CD14-positive monocyte (primary cell): ENCODE results near the gene CCNL2. TPM values are rescaled to one million over a fixed set of nuclear protein-coding genes. Genes with fewer than 3 reads are reported as not detected.

Source experiments
- DNase-seq, 3 donors: peaks; one replicate each; pipeline ENCODE4 v3.0.0-alpha.2; 2011 to 2022
- H2AFZ ChIP-seq: 2 replicates; pipeline ENCODE4 v1.6.0; 2012; ENCODE audit warnings: mild to moderate bottlenecking, low read depth, low read length, inconsistent platforms; ENCODE audit not compliant: insufficient read depth, poor library complexity, severe bottlenecking
- H3K27ac ChIP-seq, 2 donors: 1 replicate in 1 of 2; 2 replicates in 1 of 2; pipeline ENCODE4 v1.5.1; 2012 to 2013; ENCODE audit warnings: low read length in 2 of 2, control low read depth in 1 of 2, inconsistent platforms in 1 of 2, low read depth in 1 of 2, mild to moderate bottlenecking in 1 of 2
- H3K27me3 ChIP-seq, 2 donors: one replicate each; pipeline versions ENCODE4 v1.6.0 to v1.6.1; 2011 to 2013; ENCODE audit warnings: low read length in 2 of 2; ENCODE audit not compliant: control insufficient read depth in 2 of 2, insufficient read depth in 2 of 2
- H3K36me3 ChIP-seq, 2 donors: replicated peaks in 1 of 2; 1 replicate in 1 of 2; 2 replicates in 1 of 2; pipeline versions ENCODE4 v1.5.1 to v1.6.1; 2012 to 2013; ENCODE audit warnings: low read length in 2 of 2, control low read depth in 1 of 2, inconsistent platforms in 1 of 2, mild to moderate bottlenecking in 1 of 2; ENCODE audit not compliant: insufficient read depth in 2 of 2, control insufficient read depth in 1 of 2
- H3K4me1 ChIP-seq, 2 donors: 1 replicate in 1 of 2; 2 replicates in 1 of 2; pipeline versions ENCODE4 v1.5.1 to v1.6.1; 2012 to 2013; ENCODE audit warnings: low read length in 2 of 2, control low read depth in 1 of 2, inconsistent platforms in 1 of 2, mild to moderate bottlenecking in 1 of 2, moderate library complexity in 1 of 2; ENCODE audit not compliant: insufficient read depth in 2 of 2, control insufficient read depth in 1 of 2
- H3K4me2 ChIP-seq: replicated peaks from 2 replicates; pipeline ENCODE3; 2012; ENCODE audit warnings: low read length, moderate library complexity, mild to moderate bottlenecking; ENCODE audit not compliant: poor library complexity, severe bottlenecking; ENCODE audit errors: extremely low read depth
- H3K4me3 ChIP-seq, 3 experiments: fragments of 200-600 bp in 1 of 3; sonication (generic) in 1 of 3; replicated peaks in 1 of 3; 1 replicate in 2 of 3; 2 replicates in 1 of 3; pipeline ENCODE4 v1.5.1; 2011 to 2013; ENCODE audit warnings: low read length in 3 of 3, mild to moderate bottlenecking in 3 of 3, control low read depth in 2 of 3, low read depth in 2 of 3, inconsistent platforms in 1 of 3, moderate library complexity in 1 of 3
- H3K79me2 ChIP-seq: 2 replicates; pipeline ENCODE4 v1.6.0; 2012; ENCODE audit warnings: mild to moderate bottlenecking, control low read depth, inconsistent platforms, low read length, moderate library complexity; ENCODE audit not compliant: insufficient read depth
- H3K9ac ChIP-seq: 2 replicates; pipeline ENCODE4 v1.6.0; 2017; ENCODE audit warnings: low read length, mild to moderate bottlenecking; ENCODE audit not compliant: insufficient read depth, poor library complexity, severe bottlenecking
- H3K9me3 ChIP-seq, 2 donors: replicated peaks in 1 of 2; 1 replicate in 1 of 2; 2 replicates in 1 of 2; pipeline versions ENCODE4 v1.5.1 to v1.6.1; 2012 to 2013; ENCODE audit warnings: low read length in 2 of 2, control low read depth in 1 of 2; ENCODE audit not compliant: control insufficient read depth in 1 of 2, insufficient read depth in 1 of 2
- H4K20me1 ChIP-seq: 2 replicates; pipeline ENCODE4 v1.6.0; 2012; ENCODE audit warnings: mild to moderate bottlenecking, low read length, control low read depth, moderate library complexity; ENCODE audit not compliant: insufficient read depth
- H3K27ac Mint-ChIP-seq, 7 donors: one replicate each; pipeline ENCODE4 v1.8.0; 2020; ENCODE audit warnings: mild to moderate bottlenecking in 7 of 7, mixed read lengths in 7 of 7, moderate library complexity in 6 of 7, inconsistent platforms in 2 of 7
- H3K27me3 Mint-ChIP-seq, 3 donors: one replicate each; pipeline ENCODE4 v1.8.0; 2021 to 2022; ENCODE audit warnings: low read depth in 3 of 3, mild to moderate bottlenecking in 3 of 3, mixed read lengths in 3 of 3, moderate library complexity in 3 of 3, inconsistent platforms in 1 of 3
- H3K36me3 Mint-ChIP-seq, 2 donors: one replicate each; pipeline ENCODE4 v1.8.0; 2020; ENCODE audit warnings: mixed read lengths in 2 of 2, inconsistent platforms in 1 of 2, mild to moderate bottlenecking in 1 of 2
- H3K4me1 Mint-ChIP-seq: one replicate; pipeline ENCODE4 v1.8.0; 2020; ENCODE audit warnings: mild to moderate bottlenecking, mixed read lengths
- H3K4me3 Mint-ChIP-seq, 2 donors: one replicate each; pipeline ENCODE4 v1.8.0; 2020; ENCODE audit warnings: mild to moderate bottlenecking in 2 of 2, mixed read lengths in 2 of 2, moderate library complexity in 1 of 2
- H3K9me3 Mint-ChIP-seq, 7 donors: one replicate each; pipeline ENCODE4 v1.8.0; 2020 to 2022; ENCODE audit warnings: mixed read lengths in 7 of 7, mild to moderate bottlenecking in 6 of 7, moderate library complexity in 6 of 7, inconsistent platforms in 2 of 7
- WGBS: methylation state at CpG from one replicate; pipeline ENCODE4 v1.1.5; 2013; ENCODE audit warnings: missing lambda C conversion rate; ENCODE audit not compliant: insufficient coverage; 5-methylcytosine and 5-hydroxymethylcytosine counted together
- intact Hi-C, 2 donors: fragments of 100-400 bp; cut with micrococcal nuclease; formaldehyde crosslinking; loops; one replicate each; pipeline versions ENCODE4 v1.15.0 to v1.15.1; 2023
- polyA plus RNA-seq, 3 donors: library from polyadenylated mRNA; depleted of rRNA in 1 of 3; unstranded in 2 of 3; stranded (reverse) in 1 of 3; fragments of 300-500 nt in 2 of 3; fragments of >200 nt in 1 of 3; fragmentation: Illumina TruSeq in 2 of 3; gene quantifications; 1 replicate in 2 of 3; 2 replicates in 1 of 3; pipeline ENCODE4 v1.2.3, GENCODE V29; 2012 to 2021
- TF ChIP-seq, protein P1 (sequence below): fragments of 200-600 bp; IDR thresholded peaks from one replicate; pipeline ENCODE4 v1.8.0; 2022; ENCODE audit warnings: antibody characterized with exemption, mild to moderate bottlenecking

The CCNL2 gene
- polyA plus RNA-seq, 3 donors: 8.6 to 178 (median 10.4) TPM

DNA sequence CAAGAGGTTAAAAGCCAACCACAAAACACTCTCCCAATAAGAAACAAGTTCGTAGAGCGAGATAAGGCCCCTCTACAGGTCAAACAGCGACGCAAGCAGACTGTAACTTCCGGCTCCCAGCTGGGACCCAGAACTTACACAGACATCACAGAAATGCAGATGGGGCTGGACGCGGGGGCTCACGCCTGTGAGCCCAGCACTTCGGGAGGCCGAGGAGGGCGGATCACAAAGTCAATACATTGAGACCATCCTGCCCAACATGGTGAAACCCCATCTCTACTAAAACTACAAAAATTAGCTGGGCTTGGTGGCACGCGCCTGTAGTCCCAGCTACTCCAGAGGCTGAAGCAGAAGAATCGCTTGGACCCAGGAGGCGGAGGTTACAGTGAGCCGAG, 11.1 kb downstream of the CCNL2 start:
- H3K9me3 Mint-ChIP-seq: peaks cover 0 to 7% (median 5%) of the 10 kb centered on the region in 7 donors
- H3K27ac Mint-ChIP-seq: peak overlapping the region in 1 of 7 donors; percentile 31
- TF ChIP-seq, protein P1, sequence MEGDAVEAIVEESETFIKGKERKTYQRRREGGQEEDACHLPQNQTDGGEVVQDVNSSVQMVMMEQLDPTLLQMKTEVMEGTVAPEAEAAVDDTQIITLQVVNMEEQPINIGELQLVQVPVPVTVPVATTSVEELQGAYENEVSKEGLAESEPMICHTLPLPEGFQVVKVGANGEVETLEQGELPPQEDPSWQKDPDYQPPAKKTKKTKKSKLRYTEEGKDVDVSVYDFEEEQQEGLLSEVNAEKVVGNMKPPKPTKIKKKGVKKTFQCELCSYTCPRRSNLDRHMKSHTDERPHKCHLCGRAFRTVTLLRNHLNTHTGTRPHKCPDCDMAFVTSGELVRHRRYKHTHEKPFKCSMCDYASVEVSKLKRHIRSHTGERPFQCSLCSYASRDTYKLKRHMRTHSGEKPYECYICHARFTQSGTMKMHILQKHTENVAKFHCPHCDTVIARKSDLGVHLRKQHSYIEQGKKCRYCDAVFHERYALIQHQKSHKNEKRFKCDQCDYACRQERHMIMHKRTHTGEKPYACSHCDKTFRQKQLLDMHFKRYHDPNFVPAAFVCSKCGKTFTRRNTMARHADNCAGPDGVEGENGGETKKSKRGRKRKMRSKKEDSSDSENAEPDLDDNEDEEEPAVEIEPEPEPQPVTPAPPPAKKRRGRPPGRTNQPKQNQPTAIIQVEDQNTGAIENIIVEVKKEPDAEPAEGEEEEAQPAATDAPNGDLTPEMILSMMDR: no peak
- Histone ChIP-seq H3K9ac (no peak overlapping the region), H3K4me3 (no peak overlapping the region), H3K4me1 (peaks cover 0 to 6% of the 10 kb centered on the region in 2 donors), H3K36me3 (peaks cover 75 to 78% of the 10 kb centered on the region in 2 donors), H3K4me2 (no peak overlapping the region), H3K79me2 (peaks cover 11% of the 10 kb centered on the region), H3K27ac (no peak overlapping the region), H4K20me1 (peaks cover 59% of the 10 kb centered on the region), H2AFZ (no peak overlapping the region), H3K9me3 (no peaks in the 10 kb centered on the region), H3K27me3 (no peaks in the 10 kb centered on the region)
- peaks cover 0 to 3% (median 0%) of the 10 kb centered on the region in 3 donors for H3K27me3 Mint-ChIP-seq
- peaks cover 6% of the 10 kb centered on the region for H3K4me1 Mint-ChIP-seq
- H3K36me3 Mint-ChIP-seq: peaks cover 66 to 76% of the 10 kb centered on the region in 2 donors
- intact Hi-C loops: no loop called here
- WGBS: 100% methylated on average over 9 of the region's 16 CpGs
- no peak for DNase-seq
- H3K4me3 Mint-ChIP-seq: no peak overlapping the region

DNA sequence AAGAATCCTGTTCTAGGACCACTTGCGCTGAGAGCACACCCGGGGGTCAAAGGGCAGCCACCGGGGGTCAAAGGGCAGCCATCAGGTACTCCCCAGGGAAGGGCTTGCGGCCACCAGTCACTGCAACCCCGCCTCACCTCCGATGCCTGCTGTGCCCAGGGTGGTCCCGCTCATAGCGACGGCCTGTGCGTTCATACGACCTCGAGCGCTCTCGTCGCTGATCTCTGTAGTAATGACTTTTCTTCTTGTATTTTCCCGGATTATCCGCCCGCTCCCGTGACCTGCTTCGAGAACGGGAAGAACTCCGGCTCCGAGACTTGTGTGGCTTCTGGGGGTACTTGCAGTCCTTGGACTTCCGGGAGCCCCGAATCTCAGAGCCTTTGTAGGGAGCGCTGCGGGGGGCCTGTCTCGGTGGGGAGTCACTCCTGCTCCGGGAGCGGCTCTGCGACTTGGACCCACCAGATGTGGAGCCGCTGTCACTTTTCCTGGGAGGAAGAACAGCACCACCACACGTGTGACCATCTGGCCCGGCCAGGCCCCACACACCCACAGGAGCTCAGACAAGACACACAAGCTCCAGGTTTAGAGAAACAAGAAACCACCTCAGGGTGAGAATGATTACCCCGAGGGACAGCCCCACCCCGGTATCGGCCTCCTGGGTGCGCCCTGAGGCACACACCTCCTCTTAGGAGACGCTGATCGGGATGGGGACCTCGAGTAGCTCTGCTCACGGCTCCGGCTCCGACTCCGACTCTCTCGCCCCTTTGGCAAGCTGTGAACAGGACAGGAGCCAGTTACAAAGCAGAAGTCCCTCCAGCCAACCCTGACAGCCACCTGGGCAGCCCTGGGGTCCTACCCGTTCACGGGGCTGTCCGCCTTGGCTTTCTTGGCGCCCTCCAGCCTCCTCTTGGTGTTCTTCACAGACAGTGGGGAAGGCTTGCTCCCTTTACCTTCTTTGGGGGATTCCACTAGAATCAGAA, 11.7 kb downstream of the CCNL2 start:
- Histone ChIP-seq H3K27me3 (no peaks in the 10 kb centered on the region), H3K4me3 (no peak overlapping the region), H3K4me1 (peaks cover 0 to 6% of the 10 kb centered on the region in 2 donors), H2AFZ (no peak overlapping the region), H4K20me1 (peaks cover 52% of the 10 kb centered on the region), H3K9ac (no peak overlapping the region), H3K27ac (no peak overlapping the region), H3K4me2 (no peak overlapping the region), H3K9me3 (no peaks in the 10 kb centered on the region), H3K36me3 (peaks cover 68 to 71% of the 10 kb centered on the region in 2 donors), H3K79me2 (peaks cover 8% of the 10 kb centered on the region)
- H3K9me3 Mint-ChIP-seq: peaks cover 0 to 7% (median 5%) of the 10 kb centered on the region in 7 donors
- intact Hi-C loops: no loop called here
- peaks cover 6% of the 10 kb centered on the region for H3K4me1 Mint-ChIP-seq
- DNase-seq: no peak
- TF ChIP-seq, protein P1: no peak
- no peak overlapping the region for H3K4me3 Mint-ChIP-seq
- WGBS: over 99% methylated on average over 46 of the region's 50 CpGs
- peaks cover 60 to 69% of the 10 kb centered on the region in 2 donors for H3K36me3 Mint-ChIP-seq
- peak overlapping the region in 2 of 7 donors; percentile 15 to 72 for H3K27ac Mint-ChIP-seq
- peaks cover 0 to 3% (median 0%) of the 10 kb centered on the region in 3 donors for H3K27me3 Mint-ChIP-seq
